PFSK-1 (cell line): ENCODE measurements around the gene KBTBD3. TPM values are rescaled to one million over a fixed set of nuclear protein-coding genes. Genes with fewer than 3 reads are reported as not detected.

ENCODE experiments used
- FOXP2 ChIP-seq: optimal IDR thresholded peaks from 2 replicates; pipeline ENCODE3; 2011; ENCODE audit warnings: borderline replicate concordance, control low read depth, inconsistent platforms; ENCODE audit not compliant: insufficient read depth; ENCODE audit errors: extremely low read length, extremely low read depth
- POLR2AphosphoS5 ChIP-seq: IDR thresholded peaks from 2 replicates; pipeline ENCODE4 v1.6.1; 2012; ENCODE audit warnings: low read depth, mild to moderate bottlenecking, control low read depth, low read length, moderate library complexity
- REST ChIP-seq, 2 experiments: IDR thresholded peaks; 2 replicates each; pipeline versions ENCODE4 v1.6.1 to v1.8.0; 2011 to 2012; ENCODE audit warnings: low read depth in 2 of 2, low read length in 2 of 2, control low read depth in 1 of 2, inconsistent platforms in 1 of 2, mild to moderate bottlenecking in 1 of 2, moderate library complexity in 1 of 2; ENCODE audit not compliant: insufficient read depth in 1 of 2
- SIN3A ChIP-seq: IDR thresholded peaks from 2 replicates; pipeline ENCODE4 v1.6.1; 2012; ENCODE audit warnings: mild to moderate bottlenecking, low read length, moderate library complexity, borderline replicate concordance; ENCODE audit not compliant: insufficient read depth
- TAF1 ChIP-seq: IDR thresholded peaks from 2 replicates; pipeline ENCODE4 v1.6.1; 2012; ENCODE audit warnings: low read length, control low read depth, borderline replicate concordance; ENCODE audit not compliant: insufficient read depth
- polyA plus RNA-seq: library from polyadenylated mRNA; unstranded; fragments of >200 nt; gene quantifications from one replicate; pipeline ENCODE4 v1.2.1, GENCODE V29; 2012; ENCODE audit warnings: low read depth, missing spikeins; ENCODE audit not compliant: insufficient read length

Gene KBTBD3, protein sequence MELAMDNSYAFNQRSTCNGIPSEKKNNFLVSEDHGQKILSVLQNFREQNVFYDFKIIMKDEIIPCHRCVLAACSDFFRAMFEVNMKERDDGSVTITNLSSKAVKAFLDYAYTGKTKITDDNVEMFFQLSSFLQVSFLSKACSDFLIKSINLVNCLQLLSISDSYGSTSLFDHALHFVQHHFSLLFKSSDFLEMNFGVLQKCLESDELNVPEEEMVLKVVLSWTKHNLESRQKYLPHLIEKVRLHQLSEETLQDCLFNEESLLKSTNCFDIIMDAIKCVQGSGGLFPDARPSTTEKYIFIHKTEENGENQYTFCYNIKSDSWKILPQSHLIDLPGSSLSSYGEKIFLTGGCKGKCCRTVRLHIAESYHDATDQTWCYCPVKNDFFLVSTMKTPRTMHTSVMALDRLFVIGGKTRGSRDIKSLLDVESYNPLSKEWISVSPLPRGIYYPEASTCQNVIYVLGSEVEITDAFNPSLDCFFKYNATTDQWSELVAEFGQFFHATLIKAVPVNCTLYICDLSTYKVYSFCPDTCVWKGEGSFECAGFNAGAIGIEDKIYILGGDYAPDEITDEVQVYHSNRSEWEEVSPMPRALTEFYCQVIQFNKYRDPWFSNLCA
- polyA plus RNA-seq: 2.1 TPM

DNA sequence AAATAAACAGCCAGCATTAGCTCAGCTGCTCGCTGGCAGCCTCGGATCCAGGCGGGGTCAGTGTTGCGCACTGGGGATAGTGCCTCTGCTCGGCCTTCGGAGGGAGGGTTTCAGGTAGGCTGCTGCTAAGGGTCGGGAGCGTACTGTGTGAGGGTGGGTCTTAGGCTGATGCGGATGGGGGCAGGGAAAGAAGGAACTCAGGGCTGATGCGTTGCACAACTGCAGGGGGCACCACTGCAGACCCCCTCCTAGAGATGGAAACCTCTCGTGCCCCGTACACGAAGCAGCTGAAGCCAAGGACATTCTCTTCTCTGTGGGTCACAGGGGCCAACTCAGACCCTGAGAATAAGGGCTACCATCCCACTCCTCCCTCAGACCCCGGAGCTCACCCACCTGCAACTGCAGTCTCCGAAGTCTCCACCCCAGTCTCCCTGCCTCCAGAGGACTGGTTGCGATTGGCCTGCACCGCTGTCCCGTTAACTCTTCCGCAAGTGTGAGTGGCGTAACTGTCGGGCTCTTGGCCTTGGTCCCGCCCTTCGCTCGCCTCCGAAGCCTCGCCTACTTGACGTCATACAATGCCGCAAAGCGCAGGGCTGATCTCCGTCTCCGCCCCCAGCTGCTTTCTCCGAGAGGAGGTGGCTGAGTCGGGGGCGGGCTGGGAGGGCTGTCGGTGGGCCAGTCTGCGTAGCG is at the start of gene KBTBD3:
Gene KBTBD3, minus strand, starts transcription at position 429 of the 690 bp plus-strand sequence. CDS start 18,250 bp downstream, outside the sequence.
- TF ChIP-seq TAF1 (no peak), POLR2AphosphoS5 (peak; percentile 72; the same call in 1 of the 2 replicates), SIN3A (peak; percentile 35; the same call in 1 of the 2 replicates), REST (IDR thresholded peaks at IDR 0.05; ENCODE audit: insufficient read depth in 1 of 2, low read depth in 2 of 2, low read length in 2 of 2) (no peak), FOXP2 (no peak)

DNA sequence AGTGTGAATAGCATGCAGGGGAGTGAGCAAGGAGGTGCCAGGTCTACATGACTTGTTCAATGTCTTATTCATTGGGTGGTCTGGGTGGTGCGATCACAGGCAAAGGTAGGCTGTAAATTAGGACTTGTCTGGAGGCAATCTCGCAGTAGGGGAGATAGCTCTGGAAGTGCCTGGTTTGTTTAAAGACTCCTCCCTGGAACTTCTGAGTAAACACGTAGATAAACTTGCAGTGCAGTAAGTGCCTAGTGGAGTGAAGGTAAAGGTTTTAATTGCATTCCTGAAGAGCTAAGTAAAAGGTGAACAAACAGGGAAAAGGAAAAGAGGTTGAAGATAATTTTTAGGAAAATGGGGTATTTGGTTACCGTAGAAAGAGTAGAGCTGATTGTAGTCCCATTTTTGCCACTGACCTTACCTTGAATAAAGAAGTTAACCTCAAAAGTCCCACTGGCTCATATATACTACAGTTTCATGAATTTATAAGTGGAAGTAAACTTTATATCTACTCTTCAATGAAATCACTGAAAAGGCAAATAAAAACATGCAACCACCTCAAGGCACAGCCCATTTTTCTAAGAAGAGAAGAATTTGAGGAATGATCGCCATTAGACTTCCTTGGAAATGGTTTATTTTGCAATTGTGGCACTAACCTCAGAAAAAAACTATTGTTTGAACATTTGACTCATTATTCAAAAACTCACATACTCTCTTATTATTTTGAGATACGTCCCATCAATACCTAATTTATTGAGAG is 44.6 kb upstream of the KBTBD3 start:
- no peak for TF ChIP-seq POLR2AphosphoS5
- no peak for TF ChIP-seq FOXP2
- TF ChIP-seq SIN3A: no peak
- TF ChIP-seq TAF1: no peak
- no peak for TF ChIP-seq REST (IDR thresholded peaks at IDR 0.05; ENCODE audit: insufficient read depth in 1 of 2, low read depth in 2 of 2, low read length in 2 of 2)

DNA sequence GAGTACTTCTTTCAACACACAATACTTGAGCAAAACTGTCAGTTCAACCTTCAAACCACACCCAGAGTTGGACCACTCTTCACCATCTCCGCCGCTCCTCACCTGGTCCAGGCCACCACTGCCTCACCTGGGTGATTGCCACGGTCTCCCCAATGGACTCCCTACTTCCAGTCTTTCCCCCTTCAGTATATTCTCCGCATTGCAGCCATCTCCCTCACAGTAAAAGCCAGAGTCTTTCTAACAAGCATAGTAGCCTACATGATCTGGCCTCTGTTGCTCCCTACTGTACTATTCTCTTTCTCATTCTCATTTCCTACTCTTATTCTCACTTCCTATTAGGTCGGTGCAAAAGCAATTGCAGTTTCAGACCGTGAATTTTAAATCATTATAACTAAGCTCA is 28.8 kb upstream of the KBTBD3 start:
- TF ChIP-seq FOXP2 (no peak), POLR2AphosphoS5 (no peak)

- TF ChIP-seq REST (IDR thresholded peaks at IDR 0.05; ENCODE audit: insufficient read depth in 1 of 2, low read depth in 2 of 2, low read length in 2 of 2): no peak
- no peak for TF ChIP-seq SIN3A
- TF ChIP-seq POLR2AphosphoS5: no peak
- TF ChIP-seq TAF1: no peak
- TF ChIP-seq FOXP2: no peak
Measured at GRCh38 chr11:106101819-106102218, 24.7 kb upstream of the KBTBD3 start.

GRCh38 chr11:106101370-106101769 is 24.2 kb upstream of the KBTBD3 start:
- no peak for TF ChIP-seq REST (IDR thresholded peaks at IDR 0.05; ENCODE audit: insufficient read depth in 1 of 2, low read depth in 2 of 2, low read length in 2 of 2)
- TF ChIP-seq SIN3A: no peak
- no peak for TF ChIP-seq TAF1
- TF ChIP-seq POLR2AphosphoS5: no peak
- TF ChIP-seq FOXP2: no peak
